H9 (cell line): ENCODE measurements around the gene NOTCH1. TPM values are rescaled to one million over a fixed set of nuclear protein-coding genes. Genes with fewer than 3 reads are reported as not detected.

Experiments used
- DNase-seq: peaks from one replicate; pipeline ENCODE4 v3.0.0-alpha.2; 2017
- H2AFZ ChIP-seq: one replicate; pipeline ENCODE4 v1.6.1; 2013; ENCODE audit warnings: mild to moderate bottlenecking, low read length, control low read depth, moderate library complexity
- H2AK5ac ChIP-seq: 2 replicates; pipeline ENCODE4 v1.6.1; 2013; ENCODE audit warnings: low read length, control low read depth, mixed read lengths; ENCODE audit not compliant: insufficient read length
- H2BK120ac ChIP-seq: one replicate; pipeline ENCODE4 v1.6.1; 2013; ENCODE audit warnings: low read depth, mild to moderate bottlenecking, low read length, control low read depth, inconsistent platforms; ENCODE audit not compliant: poor library complexity, severe bottlenecking
- H2BK12ac ChIP-seq: 2 replicates; pipeline ENCODE4 v1.6.1; 2013; ENCODE audit warnings: low read length, control low read depth, mixed read lengths, low read depth; ENCODE audit not compliant: insufficient read length
- H2BK15ac ChIP-seq: 2 replicates; pipeline ENCODE4 v1.6.1; 2013; ENCODE audit warnings: low read depth, low read length, control low read depth
- H2BK20ac ChIP-seq: one replicate; pipeline ENCODE4 v1.6.1; 2013; ENCODE audit warnings: low read depth, mild to moderate bottlenecking, low read length, control low read depth, inconsistent platforms; ENCODE audit not compliant: poor library complexity, severe bottlenecking
- H2BK5ac ChIP-seq: 2 replicates; pipeline ENCODE4 v1.6.1; 2013; ENCODE audit warnings: low read length, control low read depth, mixed read lengths; ENCODE audit not compliant: insufficient read length
- H3K14ac ChIP-seq: 2 replicates; pipeline ENCODE4 v1.6.1; 2013; ENCODE audit warnings: low read length, control low read depth; ENCODE audit not compliant: insufficient read depth
- H3K18ac ChIP-seq: 2 replicates; pipeline ENCODE4 v1.6.1; 2013; ENCODE audit warnings: low read depth, mild to moderate bottlenecking, mixed read lengths, low read length, control low read depth; ENCODE audit not compliant: insufficient read length
- H3K23ac ChIP-seq: 2 replicates; pipeline ENCODE4 v1.6.1; 2013; ENCODE audit warnings: low read length, control low read depth, mixed read lengths, low read depth; ENCODE audit not compliant: insufficient read length
- H3K23me2 ChIP-seq: 2 replicates; pipeline ENCODE4 v1.6.1; 2013; ENCODE audit warnings: low read depth, mild to moderate bottlenecking, mixed read lengths, low read length, control low read depth; ENCODE audit not compliant: insufficient read length, poor library complexity, severe bottlenecking
- H3K27ac ChIP-seq: 2 replicates; pipeline ENCODE4 v1.5.1; 2013; ENCODE audit warnings: low read length, control low read depth, mixed read lengths, low read depth; ENCODE audit not compliant: insufficient read length
- H3K27me3 ChIP-seq: 2 replicates; pipeline ENCODE4 v1.6.1; 2013; ENCODE audit warnings: low read length, control low read depth, inconsistent platforms; ENCODE audit not compliant: insufficient read depth
- H3K4ac ChIP-seq: 2 replicates; pipeline ENCODE4 v1.6.1; 2013; ENCODE audit warnings: low read depth, mild to moderate bottlenecking, control low read depth, inconsistent platforms, low read length, moderate library complexity
- H3K4me1 ChIP-seq: 2 replicates; pipeline ENCODE4 v1.6.1; 2013; ENCODE audit warnings: low read length, control low read depth, inconsistent platforms; ENCODE audit not compliant: insufficient read depth
- H3K4me2 ChIP-seq: 2 replicates; pipeline ENCODE4 v1.6.1; 2013; ENCODE audit warnings: low read length, control low read depth, mixed read lengths; ENCODE audit not compliant: insufficient read length, insufficient read depth
- H3K56ac ChIP-seq: 2 replicates; pipeline ENCODE4 v1.6.1; 2013; ENCODE audit warnings: low read depth, mild to moderate bottlenecking, mixed read lengths, low read length, control low read depth; ENCODE audit not compliant: insufficient read length
- H3K79me1 ChIP-seq: 2 replicates; pipeline ENCODE4 v1.6.1; 2013; ENCODE audit warnings: low read depth, mild to moderate bottlenecking, moderate library complexity, low read length, control low read depth, inconsistent platforms; ENCODE audit not compliant: insufficient read depth, poor library complexity, severe bottlenecking
- H3K79me2 ChIP-seq: 2 replicates; pipeline ENCODE4 v1.6.1; 2013; ENCODE audit warnings: low read length, control low read depth, inconsistent platforms; ENCODE audit not compliant: insufficient read depth
- H3K9ac ChIP-seq: 2 replicates; pipeline ENCODE4 v1.6.1; 2013; ENCODE audit warnings: low read length, control low read depth, mixed read lengths; ENCODE audit not compliant: insufficient read length; ENCODE audit errors: extremely low read depth
- H3K9me3 ChIP-seq: one replicate; pipeline ENCODE4 v1.6.1; 2013; ENCODE audit warnings: low read depth, low read length, inconsistent platforms; ENCODE audit not compliant: control insufficient read depth
- H3T11ph ChIP-seq: one replicate; pipeline ENCODE4 v1.6.1; 2013; ENCODE audit warnings: mild to moderate bottlenecking, low read length, control low read depth, inconsistent platforms
- H4K20me1 ChIP-seq: one replicate; pipeline ENCODE4 v1.6.1; 2013; ENCODE audit not compliant: control insufficient read depth, insufficient read length, insufficient read depth
- H4K5ac ChIP-seq: 2 replicates; pipeline ENCODE4 v1.6.1; 2013; ENCODE audit warnings: low read depth, mild to moderate bottlenecking, mixed read lengths, low read length, control low read depth; ENCODE audit not compliant: insufficient read length
- H4K8ac ChIP-seq: replicated peaks from 2 replicates; pipeline ENCODE4 v1.6.1; 2013; ENCODE audit warnings: low read length, control low read depth, mixed read lengths, low read depth; ENCODE audit not compliant: insufficient read length
- H4K91ac ChIP-seq: 2 replicates; pipeline ENCODE4 v1.6.1; 2013; ENCODE audit warnings: low read depth, mild to moderate bottlenecking, moderate library complexity, mixed read lengths, low read length, control low read depth; ENCODE audit not compliant: insufficient read length
- H3K27ac Mint-ChIP-seq, 3 experiments: 2 replicates in 2 of 3; 3 replicates in 1 of 3; pipeline ENCODE4 v1.8.0; 2020 to 2021; ENCODE audit warnings: mixed read lengths in 3 of 3, mild to moderate bottlenecking in 1 of 3, moderate library complexity in 1 of 3
- H3K27me3 Mint-ChIP-seq: 2 replicates; pipeline ENCODE4 v1.8.0; 2021; ENCODE audit warnings: low read depth, mild to moderate bottlenecking, moderate library complexity, mixed read lengths
- H3K36me3 Mint-ChIP-seq, 3 experiments: 2 replicates in 2 of 3; 3 replicates in 1 of 3; pipeline ENCODE4 v1.8.0; 2020 to 2021; ENCODE audit warnings: low read depth in 3 of 3, mixed read lengths in 3 of 3; ENCODE audit not compliant: insufficient read depth in 1 of 3
- H3K4me1 Mint-ChIP-seq, 2 experiments: 2 replicates each; pipeline ENCODE4 v1.8.0; 2020; ENCODE audit warnings: mixed read lengths in 2 of 2
- H3K4me3 Mint-ChIP-seq, 2 experiments: 2 replicates in 1 of 2; 3 replicates in 1 of 2; pipeline ENCODE4 v1.8.0; 2020 to 2021; ENCODE audit warnings: mild to moderate bottlenecking in 2 of 2, mixed read lengths in 2 of 2, moderate library complexity in 1 of 2
- H3K9me3 Mint-ChIP-seq, 2 experiments: 2 replicates in 1 of 2; 3 replicates in 1 of 2; pipeline ENCODE4 v1.8.0; 2020; ENCODE audit warnings: mild to moderate bottlenecking in 2 of 2, mixed read lengths in 2 of 2, moderate library complexity in 1 of 2
- WGBS: extraction: QIAGEN DNeasy Blood & Tissue Kit; methylation state at CpG from one replicate; pipeline ENCODE4 v1.1.7; 2013; ENCODE audit warnings: missing lambda C conversion rate, low lambda C conversion rate, mixed read lengths; ENCODE audit not compliant: insufficient read length; ENCODE audit errors: extremely low coverage; 5-methylcytosine and 5-hydroxymethylcytosine counted together
- total RNA-seq: library from RNA; stranded (reverse); gene quantifications from 2 replicates; pipeline ENCODE4 v1.2.1, GENCODE V29; 2021
- TF ChIP-seq, protein P1 (sequence below): fragments of 200-600 bp; sonication (generic); conservative IDR thresholded peaks from 3 replicates; pipeline ENCODE4 v1.8.0; 2021; ENCODE audit warnings: antibody characterized with exemption, mild to moderate bottlenecking

NOTCH1 gene
- total RNA-seq, 1 experiment from 2014 or later, result 71.6 TPM

DNA sequence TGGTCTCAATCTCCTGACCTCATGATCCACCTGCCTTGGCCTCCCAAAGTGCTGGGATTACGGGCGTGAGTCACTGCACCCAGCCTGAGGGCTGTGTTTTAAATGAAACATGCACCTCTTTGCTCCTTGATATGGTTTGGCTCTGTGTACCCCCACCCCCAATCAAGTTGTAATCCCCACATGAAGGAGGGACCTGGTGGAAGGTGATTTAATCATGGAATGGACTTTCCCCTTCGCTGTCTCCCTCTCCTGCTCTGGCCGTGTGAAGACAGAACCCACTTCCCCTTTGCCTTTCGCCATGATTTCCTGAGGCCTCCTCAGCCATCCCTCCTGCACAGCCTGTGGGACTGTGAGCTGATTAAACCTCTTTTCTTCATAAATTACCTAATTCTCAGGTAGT lies 12.5 kb upstream of the NOTCH1 start:
- Mint-ChIP-seq H3K27ac (no peak overlapping the region), H3K9me3 (peaks cover 27 to 29% of the 10 kb centered on the region in 2 experiments), H3K4me1 (peaks cover 13 to 19% of the 10 kb centered on the region in 2 experiments), H3K27me3 (peaks cover 70% of the 10 kb centered on the region), H3K4me3 (no peak overlapping the region; a peak in 1 of 5 replicates), H3K36me3 (peaks cover 19 to 22% (median 21%) of the 10 kb centered on the region in 3 experiments)
- Histone ChIP-seq H3K79me2 (no peaks in the 10 kb centered on the region), H4K8ac (no peak overlapping the region), H4K5ac (no peak overlapping the region), H3K23me2 (no peaks in the 10 kb centered on the region), H3K27ac (no peak overlapping the region), H3K4ac (no peak overlapping the region), H3K4me1 (no peaks in the 10 kb centered on the region), H2BK12ac (no peak overlapping the region), H4K20me1 (no peaks in the 10 kb centered on the region), H2BK15ac (no peak overlapping the region), H3K14ac (no peak overlapping the region), H2AFZ (no peak overlapping the region), H3K56ac (no peak overlapping the region), H3K9me3 (peaks cover 8% of the 10 kb centered on the region), H3K4me2 (no peak overlapping the region), H3K23ac (no peak overlapping the region), H4K91ac (no peak overlapping the region), H3K9ac (no peak overlapping the region), H3K27me3 (no peaks in the 10 kb centered on the region), H3K79me1 (no peaks in the 10 kb centered on the region), H3K18ac (no peak overlapping the region), H2BK5ac (no peak overlapping the region), H2AK5ac (no peak overlapping the region), H2BK120ac (no peak overlapping the region), H2BK20ac (no peak overlapping the region), H3T11ph (no peak overlapping the region)
- WGBS, result no CpG with 5 or more reads among the region's 5 CpGs
- TF ChIP-seq, protein P1, sequence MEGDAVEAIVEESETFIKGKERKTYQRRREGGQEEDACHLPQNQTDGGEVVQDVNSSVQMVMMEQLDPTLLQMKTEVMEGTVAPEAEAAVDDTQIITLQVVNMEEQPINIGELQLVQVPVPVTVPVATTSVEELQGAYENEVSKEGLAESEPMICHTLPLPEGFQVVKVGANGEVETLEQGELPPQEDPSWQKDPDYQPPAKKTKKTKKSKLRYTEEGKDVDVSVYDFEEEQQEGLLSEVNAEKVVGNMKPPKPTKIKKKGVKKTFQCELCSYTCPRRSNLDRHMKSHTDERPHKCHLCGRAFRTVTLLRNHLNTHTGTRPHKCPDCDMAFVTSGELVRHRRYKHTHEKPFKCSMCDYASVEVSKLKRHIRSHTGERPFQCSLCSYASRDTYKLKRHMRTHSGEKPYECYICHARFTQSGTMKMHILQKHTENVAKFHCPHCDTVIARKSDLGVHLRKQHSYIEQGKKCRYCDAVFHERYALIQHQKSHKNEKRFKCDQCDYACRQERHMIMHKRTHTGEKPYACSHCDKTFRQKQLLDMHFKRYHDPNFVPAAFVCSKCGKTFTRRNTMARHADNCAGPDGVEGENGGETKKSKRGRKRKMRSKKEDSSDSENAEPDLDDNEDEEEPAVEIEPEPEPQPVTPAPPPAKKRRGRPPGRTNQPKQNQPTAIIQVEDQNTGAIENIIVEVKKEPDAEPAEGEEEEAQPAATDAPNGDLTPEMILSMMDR, result no peak
- no peak for DNase-seq
